ENCODE results near the gene GRIK4. TPM values are rescaled to one million over a fixed set of nuclear protein-coding genes. Genes with fewer than 3 reads are reported as not detected.

Gene GRIK4
- total RNA-seq, 6 experiments from 2014 or later = 0.07 to 0.11 TPM; not detected in 4

- TF ChIP-seq, protein P1, sequence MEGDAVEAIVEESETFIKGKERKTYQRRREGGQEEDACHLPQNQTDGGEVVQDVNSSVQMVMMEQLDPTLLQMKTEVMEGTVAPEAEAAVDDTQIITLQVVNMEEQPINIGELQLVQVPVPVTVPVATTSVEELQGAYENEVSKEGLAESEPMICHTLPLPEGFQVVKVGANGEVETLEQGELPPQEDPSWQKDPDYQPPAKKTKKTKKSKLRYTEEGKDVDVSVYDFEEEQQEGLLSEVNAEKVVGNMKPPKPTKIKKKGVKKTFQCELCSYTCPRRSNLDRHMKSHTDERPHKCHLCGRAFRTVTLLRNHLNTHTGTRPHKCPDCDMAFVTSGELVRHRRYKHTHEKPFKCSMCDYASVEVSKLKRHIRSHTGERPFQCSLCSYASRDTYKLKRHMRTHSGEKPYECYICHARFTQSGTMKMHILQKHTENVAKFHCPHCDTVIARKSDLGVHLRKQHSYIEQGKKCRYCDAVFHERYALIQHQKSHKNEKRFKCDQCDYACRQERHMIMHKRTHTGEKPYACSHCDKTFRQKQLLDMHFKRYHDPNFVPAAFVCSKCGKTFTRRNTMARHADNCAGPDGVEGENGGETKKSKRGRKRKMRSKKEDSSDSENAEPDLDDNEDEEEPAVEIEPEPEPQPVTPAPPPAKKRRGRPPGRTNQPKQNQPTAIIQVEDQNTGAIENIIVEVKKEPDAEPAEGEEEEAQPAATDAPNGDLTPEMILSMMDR (IDR thresholded peaks at IDR 0.05) = no peak
- ATAC-seq (no peak), DNase-seq (no peak)
- Histone ChIP-seq H3K9me3 (no peaks in the 10 kb centered on the region), H3K36me3 (no peaks in the 10 kb centered on the region), H3K27me3 (no peaks in the 10 kb centered on the region), H3K4me3 (no peak overlapping the region), H3K4me1 (no peaks in the 10 kb centered on the region), H3K27ac (no peak overlapping the region)
- intact Hi-C loops (cut with DNase I) = no loop called here
- WGBS (ENCODE audit: insufficient coverage, low coverage, low lambda C conversion rate, missing lambda C conversion rate) = 72% methylated on average over 8 of the region's 14 CpGs
Observed at GRCh38 chr11:120928627-120929026, 417.1 kb downstream of the GRIK4 start.

- Histone ChIP-seq H3K4me1 (no peaks in the 10 kb centered on the region), H3K9me3 (no peaks in the 10 kb centered on the region), H3K4me3 (no peak overlapping the region), H3K27me3 (no peaks in the 10 kb centered on the region), H3K36me3 (no peaks in the 10 kb centered on the region), H3K27ac (no peak overlapping the region)
- no peak for DNase-seq
- intact Hi-C loops (cut with DNase I) = no loop called here
- 88% methylated on average over 4 of the region's 11 CpGs for WGBS (ENCODE audit: insufficient coverage, low coverage, low lambda C conversion rate, missing lambda C conversion rate)
- no peak for ATAC-seq
- TF ChIP-seq, protein P1 (IDR thresholded peaks at IDR 0.05) = no peak
- no peak for TF ChIP-seq POLR2A (IDR thresholded peaks at IDR 0.05)
Observed at GRCh38 chr11:120929090-120929489, 417.5 kb downstream of the GRIK4 start.

DNA sequence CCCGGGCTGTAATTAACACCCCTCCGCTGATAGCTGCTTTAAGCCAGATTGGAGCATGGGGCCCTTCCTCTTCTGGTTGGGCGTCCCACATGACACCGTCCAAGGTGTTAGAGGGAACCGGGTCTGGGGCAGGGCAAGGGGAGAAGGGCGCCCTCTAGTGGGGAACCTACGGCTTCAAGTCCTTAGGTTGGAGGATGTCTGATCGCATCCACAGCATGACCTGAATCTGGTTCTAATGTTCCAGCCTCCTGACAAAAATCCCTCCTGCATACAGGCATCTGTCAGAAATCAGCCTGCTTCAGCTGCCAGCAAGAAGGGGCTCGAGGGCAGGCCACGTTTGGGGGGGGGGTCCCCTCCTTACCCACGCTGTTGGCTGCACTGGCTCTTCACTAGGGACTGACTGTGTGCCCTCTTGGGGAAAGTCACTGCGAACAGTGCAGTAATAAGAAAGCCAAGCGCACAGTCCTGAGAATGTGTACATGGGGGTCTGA lies 418.2 kb downstream of the GRIK4 start:
- no peak overlapping the region for H3K27ac ChIP-seq
- TF ChIP-seq, protein P1 (IDR thresholded peaks at IDR 0.05) = peak; percentile 35 to 59 (median 50)
- no peak for TF ChIP-seq POLR2A (IDR thresholded peaks at IDR 0.05)
- H3K4me3 ChIP-seq = no peak overlapping the region
- no peaks in the 10 kb centered on the region for H3K4me1 ChIP-seq
- intact Hi-C loops (cut with DNase I) = no loop called here
- no peaks in the 10 kb centered on the region for H3K36me3 ChIP-seq
- DNase-seq (peak in 1 of 3 donors; percentile 42), ATAC-seq (peak; percentile 72 to 87 (median 76))
- WGBS (ENCODE audit: insufficient coverage, low coverage, low lambda C conversion rate, missing lambda C conversion rate) = 8% methylated on average over 5 of the region's 13 CpGs
- no peaks in the 10 kb centered on the region for H3K27me3 ChIP-seq
- H3K9me3 ChIP-seq = no peaks in the 10 kb centered on the region

- TF ChIP-seq, protein P1 (IDR thresholded peaks at IDR 0.05) = peak in 1 of 4 donors; percentile 4
- no peak for TF ChIP-seq POLR2A (IDR thresholded peaks at IDR 0.05)
- Histone ChIP-seq H3K27me3 (no peaks in the 10 kb centered on the region), H3K4me1 (no peaks in the 10 kb centered on the region), H3K4me3 (no peak overlapping the region), H3K36me3 (no peaks in the 10 kb centered on the region), H3K9me3 (no peaks in the 10 kb centered on the region), H3K27ac (no peak overlapping the region)
- ATAC-seq (peak in 2 of 4 donors; percentile 22 to 29), DNase-seq (peak in 1 of 3 donors; percentile 30)
- intact Hi-C loops (cut with DNase I) = no loop called here
- 32% methylated on average over 4 of the region's 4 CpGs for WGBS (ENCODE audit: insufficient coverage, low coverage, low lambda C conversion rate, missing lambda C conversion rate)
Observed at GRCh38 chr11:120931057-120931779, 419.7 kb downstream of the GRIK4 start.
